K562 (cell line): ENCODE measurements around the gene WFDC2. TPM values are rescaled to one million over a fixed set of nuclear protein-coding genes. Genes with fewer than 3 reads are reported as not detected.
A peak's percentile ranks its signal among the peaks of the same experiment; 100 is the strongest.

ENCODE experiments used
- DDX20 ChIP-seq: fragments of 450-650 bp; IDR thresholded peaks from 2 replicates; pipeline ENCODE4 v1.6.1; 2016; ENCODE audit warnings: missing genetic modification characterization, low read depth, mild to moderate bottlenecking, missing compliant biosample characterization, moderate library complexity
- MECOM ChIP-seq: fragments of 250-450 bp; sonication (Bioruptor Pico); IDR thresholded peaks from 2 replicates; pipeline ENCODE4 v1.8.0; 2022; ENCODE audit warnings: inconsistent platforms
- ZNF785 ChIP-seq: fragments of 250-450 bp; sonication (Bioruptor Pico); IDR thresholded peaks from 2 replicates; pipeline ENCODE4 v1.4.0; 2020; ENCODE audit warnings: mild to moderate bottlenecking
- polyA plus RNA-seq, 8 experiments: library from polyadenylated mRNA; depleted of rRNA in 4 of 8; stranded (reverse) in 5 of 8; unstranded in 3 of 8; fragments of >200 nt; fragmentation: Nextera tagmentation in 2 of 8; fragmentation: Illumina TruSeq in 1 of 8; extraction: Ambion mirVana in 2 of 8; extraction: Trizol in 1 of 8; gene quantifications; 2 replicates each; pipeline versions ENCODE4 v1.2.1 to v1.2.3, GENCODE V29; 2011 to 2014; ENCODE audit warnings: inconsistent platforms in 1 of 8, missing spikeins in 1 of 8
- total RNA-seq, 7 experiments: library from RNA; depleted of rRNA in 6 of 7; stranded (reverse); fragments of >200 nt in 6 of 7; fragmentation: Illumina TruSeq in 2 of 7; extraction: Trizol in 2 of 7; gene quantifications; 2 replicates each; pipeline versions ENCODE4 v1.2.1 to v1.2.3, GENCODE V29; 2011 to 2021; ENCODE audit warnings: low replicate concordance in 1 of 7
- TF ChIP-seq, protein P1 (sequence below): fragments of 450-650 bp; IDR thresholded peaks from 2 replicates; pipeline ENCODE4 v1.6.1; 2016; ENCODE audit warnings: borderline replicate concordance
- TF ChIP-seq, protein P2 (sequence below): fragments of 250-450 bp; sonication (Bioruptor Pico); IDR thresholded peaks from 2 replicates; pipeline ENCODE4 v1.4.0; 2020
- TF ChIP-seq, protein P3 (sequence below): fragments of 250-450 bp; sonication (Bioruptor Pico); IDR thresholded peaks from 2 replicates; pipeline ENCODE4 v1.5.0; 2022; ENCODE audit warnings: mild to moderate bottlenecking

WFDC2 gene
- total and polyA plus RNA-seq, 9 of the 15 experiments (the other 6 are each of a cell fraction or from before 2014, with no cell fraction given): not detected

DNA sequence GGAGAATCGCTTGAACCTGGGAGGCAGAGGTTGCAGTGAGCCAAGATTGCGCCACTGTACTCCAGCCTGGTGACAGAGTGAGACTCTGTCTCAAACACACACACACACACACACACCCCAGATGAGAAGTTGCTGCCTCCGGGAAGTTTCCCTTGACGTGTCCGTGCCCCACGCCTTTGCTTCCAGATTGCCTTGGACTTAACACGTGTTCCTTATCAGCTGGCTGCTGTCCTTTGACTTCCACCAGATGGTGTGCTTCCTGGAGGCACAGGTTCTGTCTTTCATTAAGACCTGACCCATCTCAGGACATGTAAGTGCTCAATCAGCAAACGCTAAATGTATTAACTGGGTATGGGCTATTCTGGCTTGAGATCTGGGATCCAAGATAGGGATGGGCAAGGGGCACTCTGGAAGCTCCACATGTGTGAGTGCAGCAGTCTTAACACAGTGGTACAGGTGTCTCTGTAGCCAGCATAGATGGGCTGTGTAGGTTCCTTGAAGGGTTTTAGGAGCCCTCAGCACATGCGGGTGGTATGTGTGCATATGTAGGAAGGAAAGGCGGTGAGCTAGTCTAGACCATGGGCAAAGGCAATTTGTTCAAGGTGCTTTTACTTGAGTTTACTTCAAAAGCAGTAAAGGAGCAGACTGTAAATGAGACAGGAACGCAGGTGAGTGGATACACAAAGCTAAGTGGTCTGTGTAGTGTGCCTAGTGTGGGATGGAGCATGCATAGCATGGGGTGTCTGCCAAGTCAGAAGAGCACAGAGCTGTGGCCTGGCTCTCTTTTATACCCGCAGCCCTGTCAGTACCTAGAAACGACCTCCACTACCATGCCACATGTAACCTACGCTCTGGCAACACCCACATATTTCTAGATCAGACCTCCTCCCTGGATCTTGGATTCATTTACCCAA is 42.1 kb upstream of the WFDC2 start (continued):
- TF ChIP-seq, protein P1, sequence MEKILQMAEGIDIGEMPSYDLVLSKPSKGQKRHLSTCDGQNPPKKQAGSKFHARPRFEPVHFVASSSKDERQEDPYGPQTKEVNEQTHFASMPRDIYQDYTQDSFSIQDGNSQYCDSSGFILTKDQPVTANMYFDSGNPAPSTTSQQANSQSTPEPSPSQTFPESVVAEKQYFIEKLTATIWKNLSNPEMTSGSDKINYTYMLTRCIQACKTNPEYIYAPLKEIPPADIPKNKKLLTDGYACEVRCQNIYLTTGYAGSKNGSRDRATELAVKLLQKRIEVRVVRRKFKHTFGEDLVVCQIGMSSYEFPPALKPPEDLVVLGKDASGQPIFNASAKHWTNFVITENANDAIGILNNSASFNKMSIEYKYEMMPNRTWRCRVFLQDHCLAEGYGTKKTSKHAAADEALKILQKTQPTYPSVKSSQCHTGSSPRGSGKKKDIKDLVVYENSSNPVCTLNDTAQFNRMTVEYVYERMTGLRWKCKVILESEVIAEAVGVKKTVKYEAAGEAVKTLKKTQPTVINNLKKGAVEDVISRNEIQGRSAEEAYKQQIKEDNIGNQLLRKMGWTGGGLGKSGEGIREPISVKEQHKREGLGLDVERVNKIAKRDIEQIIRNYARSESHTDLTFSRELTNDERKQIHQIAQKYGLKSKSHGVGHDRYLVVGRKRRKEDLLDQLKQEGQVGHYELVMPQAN: peak; percentile 76; the same call in 1 of the 2 replicates
- TF ChIP-seq ZNF785 (CRISPR knock-in tag) (no peak), DDX20 (tag) (no peak), MECOM (no peak)
- TF ChIP-seq, protein P2, sequence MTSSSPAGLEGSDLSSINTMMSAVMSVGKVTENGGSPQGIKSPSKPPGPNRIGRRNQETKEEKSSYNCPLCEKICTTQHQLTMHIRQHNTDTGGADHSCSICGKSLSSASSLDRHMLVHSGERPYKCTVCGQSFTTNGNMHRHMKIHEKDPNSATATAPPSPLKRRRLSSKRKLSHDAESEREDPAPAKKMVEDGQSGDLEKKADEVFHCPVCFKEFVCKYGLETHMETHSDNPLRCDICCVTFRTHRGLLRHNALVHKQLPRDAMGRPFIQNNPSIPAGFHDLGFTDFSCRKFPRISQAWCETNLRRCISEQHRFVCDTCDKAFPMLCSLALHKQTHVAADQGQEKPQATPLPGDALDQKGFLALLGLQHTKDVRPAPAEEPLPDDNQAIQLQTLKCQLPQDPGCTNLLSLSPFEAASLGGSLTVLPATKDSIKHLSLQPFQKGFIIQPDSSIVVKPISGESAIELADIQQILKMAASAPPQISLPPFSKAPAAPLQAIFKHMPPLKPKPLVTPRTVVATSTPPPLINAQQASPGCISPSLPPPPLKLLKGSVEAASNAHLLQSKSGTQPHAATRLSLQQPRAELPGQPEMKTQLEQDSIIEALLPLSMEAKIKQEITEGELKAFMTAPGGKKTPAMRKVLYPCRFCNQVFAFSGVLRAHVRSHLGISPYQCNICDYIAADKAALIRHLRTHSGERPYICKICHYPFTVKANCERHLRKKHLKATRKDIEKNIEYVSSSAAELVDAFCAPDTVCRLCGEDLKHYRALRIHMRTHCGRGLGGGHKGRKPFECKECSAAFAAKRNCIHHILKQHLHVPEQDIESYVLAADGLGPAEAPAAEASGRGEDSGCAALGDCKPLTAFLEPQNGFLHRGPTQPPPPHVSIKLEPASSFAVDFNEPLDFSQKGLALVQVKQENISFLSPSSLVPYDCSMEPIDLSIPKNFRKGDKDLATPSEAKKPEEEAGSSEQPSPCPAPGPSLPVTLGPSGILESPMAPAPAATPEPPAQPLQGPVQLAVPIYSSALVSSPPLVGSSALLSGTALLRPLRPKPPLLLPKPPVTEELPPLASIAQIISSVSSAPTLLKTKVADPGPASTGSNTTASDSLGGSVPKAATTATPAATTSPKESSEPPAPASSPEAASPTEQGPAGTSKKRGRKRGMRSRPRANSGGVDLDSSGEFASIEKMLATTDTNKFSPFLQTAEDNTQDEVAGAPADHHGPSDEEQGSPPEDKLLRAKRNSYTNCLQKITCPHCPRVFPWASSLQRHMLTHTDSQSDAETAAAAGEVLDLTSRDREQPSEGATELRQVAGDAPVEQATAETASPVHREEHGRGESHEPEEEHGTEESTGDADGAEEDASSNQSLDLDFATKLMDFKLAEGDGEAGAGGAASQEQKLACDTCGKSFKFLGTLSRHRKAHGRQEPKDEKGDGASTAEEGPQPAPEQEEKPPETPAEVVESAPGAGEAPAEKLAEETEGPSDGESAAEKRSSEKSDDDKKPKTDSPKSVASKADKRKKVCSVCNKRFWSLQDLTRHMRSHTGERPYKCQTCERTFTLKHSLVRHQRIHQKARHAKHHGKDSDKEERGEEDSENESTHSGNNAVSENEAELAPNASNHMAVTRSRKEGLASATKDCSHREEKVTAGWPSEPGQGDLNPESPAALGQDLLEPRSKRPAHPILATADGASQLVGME (CRISPR knock-in tag): no peak
- TF ChIP-seq, protein P3, sequence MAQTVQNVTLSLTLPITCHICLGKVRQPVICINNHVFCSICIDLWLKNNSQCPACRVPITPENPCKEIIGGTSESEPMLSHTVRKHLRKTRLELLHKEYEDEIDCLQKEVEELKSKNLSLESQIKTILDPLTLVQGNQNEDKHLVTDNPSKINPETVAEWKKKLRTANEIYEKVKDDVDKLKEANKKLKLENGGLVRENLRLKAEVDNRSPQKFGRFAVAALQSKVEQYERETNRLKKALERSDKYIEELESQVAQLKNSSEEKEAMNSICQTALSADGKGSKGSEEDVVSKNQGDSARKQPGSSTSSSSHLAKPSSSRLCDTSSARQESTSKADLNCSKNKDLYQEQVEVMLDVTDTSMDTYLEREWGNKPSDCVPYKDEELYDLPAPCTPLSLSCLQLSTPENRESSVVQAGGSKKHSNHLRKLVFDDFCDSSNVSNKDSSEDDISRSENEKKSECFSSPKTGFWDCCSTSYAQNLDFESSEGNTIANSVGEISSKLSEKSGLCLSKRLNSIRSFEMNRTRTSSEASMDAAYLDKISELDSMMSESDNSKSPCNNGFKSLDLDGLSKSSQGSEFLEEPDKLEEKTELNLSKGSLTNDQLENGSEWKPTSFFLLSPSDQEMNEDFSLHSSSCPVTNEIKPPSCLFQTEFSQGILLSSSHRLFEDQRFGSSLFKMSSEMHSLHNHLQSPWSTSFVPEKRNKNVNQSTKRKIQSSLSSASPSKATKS (CRISPR knock-in tag): no peak
